Stimulated activated CD4-positive, alpha-beta T cell treated with anti-CD3 and anti-CD28 coated beads, Interleukin-4, amount 100 ng/mL, for 4 hours (primary cell): Measurements from ENCODE around the gene RBMS3.

Source experiments
- DNase-seq, 2 experiments: peaks; one replicate each; pipeline ENCODE4 v3.0.0-alpha.2; 2020

The RBMS3 gene

DNA sequence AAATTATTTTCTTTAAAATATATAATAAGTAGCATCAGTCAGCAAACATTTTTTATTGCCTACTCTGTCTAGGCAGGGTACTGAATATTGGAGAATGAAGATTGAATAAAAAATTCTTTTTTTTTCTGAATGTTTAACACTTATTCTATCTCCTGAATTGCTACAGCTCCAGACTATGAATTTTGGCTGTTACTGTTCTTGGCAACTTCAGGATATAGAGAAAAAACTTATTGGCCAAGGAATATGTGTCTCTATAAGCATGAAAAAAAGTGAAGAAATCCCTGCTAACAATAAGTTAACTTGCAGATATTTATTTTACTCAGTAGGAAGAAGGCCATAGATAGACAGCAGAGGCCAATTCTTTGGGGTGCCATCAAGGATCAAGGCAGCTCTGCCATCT lies 309.6 kb downstream of the RBMS3 start:
- DNase-seq = no peak

DNA sequence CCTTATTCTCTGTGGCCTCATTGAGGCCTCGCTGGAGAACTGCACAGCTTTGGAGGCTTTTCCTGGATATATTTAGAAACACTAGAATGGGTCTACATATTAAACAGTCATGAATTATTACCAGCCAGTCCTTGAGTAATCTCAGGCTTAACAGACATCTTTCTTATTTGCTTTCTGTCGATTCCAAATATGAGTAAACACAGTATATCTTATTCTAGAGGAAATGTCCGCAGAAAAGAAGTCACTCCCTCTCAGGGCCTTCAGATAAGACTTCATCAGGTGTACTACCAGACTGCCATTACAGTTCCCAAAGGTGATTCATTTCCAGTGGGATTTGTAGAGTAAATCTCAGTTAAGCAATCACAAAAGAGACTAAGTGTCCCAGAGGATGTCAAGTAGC lies 310.7 kb downstream of the RBMS3 start:
- no peak for DNase-seq

DNA sequence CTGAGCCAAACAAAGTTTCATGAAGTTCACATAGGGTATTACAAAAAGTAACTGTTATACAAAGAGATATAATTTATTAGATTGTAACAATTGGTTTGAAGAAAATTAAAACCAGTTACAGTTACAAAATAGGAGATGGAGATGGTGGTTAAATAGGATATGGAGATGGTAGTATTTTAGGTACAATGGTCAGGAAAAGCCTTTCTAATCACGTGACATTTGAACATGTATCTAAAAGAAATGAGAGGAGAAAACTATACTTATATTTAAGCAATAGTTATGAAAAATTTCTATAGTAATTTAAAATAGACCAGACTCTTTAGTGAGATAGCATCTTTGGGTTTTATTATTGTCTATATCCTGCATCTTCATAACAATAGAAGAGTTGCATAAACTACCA lies 312.9 kb downstream of the RBMS3 start:
- no peak for DNase-seq

DNA sequence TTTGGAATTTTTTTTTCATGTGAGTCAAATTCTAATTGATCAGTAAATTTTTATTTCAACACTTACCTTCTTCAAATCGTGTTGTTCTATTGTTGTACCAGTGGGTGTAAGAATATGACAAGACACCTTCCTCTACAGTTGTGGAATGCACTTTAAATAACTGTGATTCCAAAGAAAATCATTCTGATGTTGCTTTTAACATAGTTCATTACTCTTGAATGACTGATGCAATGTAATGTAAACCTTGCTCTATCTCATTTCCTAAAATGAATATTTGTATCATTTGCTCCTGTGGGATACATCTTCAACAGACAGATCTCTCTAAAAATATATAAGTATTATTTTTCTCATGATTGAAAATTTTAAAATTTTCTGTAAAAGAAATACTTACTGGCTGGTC lies 313.4 kb downstream of the RBMS3 start:
- DNase-seq = no peak

DNA sequence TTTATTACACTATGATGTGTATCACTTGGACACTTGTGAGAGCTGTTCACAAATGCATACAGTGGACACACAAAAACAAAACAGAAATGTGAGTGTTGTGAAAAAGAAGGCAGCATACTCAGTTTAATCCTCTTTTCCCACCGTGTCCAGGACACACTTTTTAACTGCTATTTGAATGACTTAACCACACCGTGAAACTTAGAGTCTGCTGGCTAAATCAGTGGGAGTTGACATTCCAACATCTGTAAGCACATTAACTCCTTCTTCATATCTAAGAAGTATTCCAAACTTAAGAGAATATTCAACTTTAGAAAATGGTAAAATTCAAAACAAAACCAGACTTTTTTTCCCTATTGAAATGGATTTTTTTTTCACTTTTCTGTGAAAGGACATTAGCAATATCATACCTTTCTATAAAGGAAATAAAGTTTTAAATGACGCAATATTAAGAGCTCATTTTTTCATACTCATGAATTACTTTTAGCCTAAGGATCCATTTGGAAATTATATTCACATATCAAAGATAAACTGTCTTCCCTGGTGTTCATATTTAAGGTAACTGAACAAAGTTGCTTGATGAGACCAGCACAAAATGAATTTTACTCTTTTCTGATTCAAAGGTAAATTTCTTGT lies 316.6 kb downstream of the RBMS3 start:
- no peak for DNase-seq

DNA sequence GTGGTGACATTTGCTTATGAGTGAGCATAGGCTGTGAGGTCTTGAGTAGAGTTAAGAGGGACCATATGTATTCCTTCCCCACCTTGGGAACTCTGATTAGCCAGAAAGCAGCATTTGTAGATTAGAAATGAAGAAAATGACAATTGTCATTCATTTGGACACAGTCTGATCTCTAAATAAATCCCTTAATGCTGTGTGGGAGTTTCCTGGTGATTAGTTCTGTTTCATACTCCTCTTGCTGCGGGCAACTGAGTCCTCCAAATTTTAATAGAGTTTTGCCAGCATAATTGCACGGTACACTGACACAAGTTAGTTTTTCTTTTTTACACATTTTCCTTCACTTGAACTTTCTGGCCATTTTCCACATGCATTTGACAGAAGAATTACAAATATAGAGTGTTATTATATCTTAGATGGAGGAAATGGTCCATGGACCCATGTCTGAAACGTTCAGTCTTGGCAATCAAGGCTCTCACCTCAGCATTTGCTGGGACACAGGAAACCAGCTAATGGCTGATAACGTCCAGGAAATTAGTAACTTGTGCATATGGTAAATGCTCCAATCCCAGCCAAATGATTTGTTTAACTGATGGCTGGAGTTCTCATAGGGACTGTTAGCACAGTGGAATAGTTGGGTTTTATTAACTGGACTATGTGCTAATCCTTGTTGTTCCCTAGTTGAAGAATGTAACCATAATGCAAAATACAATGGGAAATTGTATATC lies 321.2 kb downstream of the RBMS3 start:
- no peak for DNase-seq

DNA sequence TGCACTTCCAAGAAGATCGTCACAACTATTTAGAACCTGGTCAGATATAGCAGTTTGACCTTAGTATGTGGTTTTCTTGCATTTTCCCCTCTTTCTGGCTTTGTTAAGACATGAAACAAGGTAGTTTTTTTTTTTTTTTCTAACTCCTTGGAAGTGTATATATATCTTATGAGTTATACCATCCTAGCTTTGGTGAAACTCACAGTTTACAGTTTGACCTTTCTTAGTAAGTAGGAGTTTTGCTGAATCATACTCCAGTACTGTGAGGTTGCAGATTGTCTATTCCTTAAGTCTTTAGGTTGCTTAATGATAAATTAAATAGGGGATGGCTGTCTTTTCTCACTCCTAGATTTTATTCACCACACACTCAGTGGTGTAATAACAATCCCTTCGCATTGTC lies 325.0 kb downstream of the RBMS3 start:
- no peak for DNase-seq

DNA sequence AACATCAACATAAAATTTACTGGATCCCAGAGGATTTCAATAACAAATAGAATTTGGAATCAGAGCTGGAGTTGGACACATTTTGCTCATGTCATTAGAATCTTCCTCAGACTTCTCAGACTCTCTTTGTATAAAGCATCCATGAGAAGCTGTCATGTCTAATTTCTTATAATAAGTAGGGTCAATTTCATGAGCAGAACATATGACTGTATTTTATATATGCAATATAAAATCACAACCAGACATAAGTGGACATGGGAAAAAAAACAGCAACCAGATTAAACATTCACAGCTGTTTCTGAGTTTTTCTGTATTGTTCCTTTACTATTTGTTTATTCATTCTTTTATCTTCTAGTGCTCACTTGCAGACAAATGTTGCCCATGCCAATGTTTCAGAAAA lies 325.5 kb downstream of the RBMS3 start:
- DNase-seq = no peak

DNA sequence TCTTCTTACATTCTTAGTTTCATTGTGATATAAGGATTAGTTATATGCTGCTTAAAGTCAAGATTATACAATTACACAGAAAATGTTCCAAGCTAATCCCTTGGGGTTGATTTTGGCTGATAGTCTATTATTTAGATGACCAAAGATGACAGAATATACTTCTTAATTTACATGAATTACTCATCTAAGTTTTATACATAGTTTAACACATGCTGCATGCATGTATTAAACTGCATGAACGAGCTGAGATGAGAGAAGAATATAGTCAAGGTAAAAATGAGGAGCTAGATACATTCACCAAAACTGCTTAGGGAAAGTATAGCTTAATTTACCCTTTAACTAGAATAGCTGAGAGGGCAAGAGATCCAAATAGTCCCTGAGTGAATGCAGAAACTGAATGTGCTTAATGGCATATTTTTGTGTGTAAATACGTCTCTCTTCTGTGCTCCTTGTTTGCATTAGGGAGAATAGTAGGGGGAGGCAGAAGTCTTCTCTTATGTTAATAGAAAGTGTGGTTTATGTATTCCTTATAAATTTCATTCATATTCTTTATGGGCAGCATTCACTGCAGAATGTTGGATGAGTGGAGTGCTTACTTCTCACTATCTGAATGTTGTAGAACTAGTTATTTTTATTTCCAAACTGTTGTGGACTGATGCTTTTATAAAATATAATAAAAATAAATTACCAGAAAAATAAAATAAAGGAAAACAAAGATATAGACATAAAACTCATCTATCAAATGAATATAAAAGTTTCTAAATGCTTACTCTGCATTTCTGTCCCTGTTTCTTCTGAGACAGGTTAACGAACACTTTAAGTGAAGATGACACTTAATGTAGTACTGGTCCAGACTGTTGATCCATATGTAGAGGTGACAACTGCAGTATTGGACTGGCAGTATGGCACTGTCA lies 327.8 kb downstream of the RBMS3 start:
- no peak for DNase-seq

DNA sequence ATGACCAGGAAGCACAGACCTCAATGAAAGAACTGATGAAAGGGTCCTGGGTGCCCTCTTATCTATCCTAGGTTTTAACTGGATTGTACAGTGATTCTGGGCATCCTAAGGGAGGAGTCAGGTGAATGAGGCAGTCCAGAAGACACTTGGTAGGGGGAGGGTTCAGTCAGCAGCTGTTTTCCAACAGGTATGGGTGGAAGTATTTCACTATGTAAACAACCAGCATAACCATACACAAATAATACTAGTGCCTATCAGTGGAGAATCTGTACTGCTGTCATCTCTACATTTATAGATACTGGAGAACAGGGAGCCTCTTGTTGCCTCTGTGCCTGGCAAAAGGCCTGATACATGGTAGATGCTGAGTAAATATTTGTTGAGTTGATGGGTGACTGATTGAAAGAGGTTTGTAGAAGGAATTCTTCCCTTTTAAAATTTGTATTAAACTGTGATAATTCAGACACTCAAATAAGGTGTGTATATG lies 328.5 kb downstream of the RBMS3 start:
- DNase-seq = no peak

DNA sequence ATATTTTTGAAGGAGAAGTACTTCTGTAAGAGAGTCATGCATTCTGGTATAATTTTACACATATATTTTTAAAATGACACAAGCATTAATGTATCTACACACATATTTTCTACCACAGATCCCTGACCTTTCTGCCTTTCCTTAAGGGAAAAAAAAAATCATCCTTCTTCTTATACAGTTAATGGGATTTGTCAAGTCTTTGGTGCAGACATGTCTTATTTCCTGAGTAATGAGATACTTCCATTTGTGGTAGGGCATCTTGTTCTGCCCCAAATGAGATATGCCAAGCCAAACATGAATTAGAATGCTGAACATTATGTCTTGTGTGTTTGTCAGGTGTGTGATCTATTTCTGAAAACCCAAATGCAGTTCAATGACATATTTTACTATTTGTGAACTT lies 329.9 kb downstream of the RBMS3 start:
- no peak for DNase-seq

DNA sequence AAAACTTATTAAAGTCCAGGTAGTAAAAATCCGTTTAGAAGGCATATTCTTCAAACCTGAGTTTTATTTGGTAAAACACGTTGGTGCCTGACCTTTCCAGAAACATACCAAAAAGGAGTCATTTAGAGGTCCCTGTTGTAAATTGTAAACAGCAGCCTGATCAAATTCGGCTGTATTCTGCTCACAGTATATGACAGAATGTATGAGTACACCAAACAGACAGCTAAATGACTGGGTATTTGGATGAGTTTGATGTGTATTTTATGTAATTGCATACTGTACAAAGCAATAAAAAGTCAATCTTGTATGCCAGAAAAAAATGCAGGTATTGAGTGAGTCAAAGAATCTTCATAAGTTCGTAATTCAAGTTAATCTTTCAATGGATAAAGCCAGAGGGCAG lies 330.4 kb downstream of the RBMS3 start:
- no peak for DNase-seq

DNA sequence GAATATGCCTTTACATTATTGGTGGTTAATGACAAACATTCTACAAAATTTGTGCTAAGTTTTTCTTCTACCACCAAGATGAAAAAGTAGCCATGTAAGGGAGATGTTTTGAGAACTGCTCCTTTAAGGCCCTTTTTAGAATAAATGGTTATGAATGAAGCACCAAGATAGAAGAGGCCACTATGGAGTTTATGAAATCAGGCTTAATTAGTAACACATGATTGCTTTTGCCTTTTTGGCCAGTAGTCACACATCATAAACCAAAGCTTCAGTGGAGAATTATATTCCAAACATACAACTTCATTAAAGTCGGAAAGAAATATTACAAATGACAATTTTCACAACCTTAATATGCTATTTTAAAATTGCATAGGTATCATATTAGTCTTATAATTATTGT lies 331.7 kb downstream of the RBMS3 start:
- no peak for DNase-seq

DNA sequence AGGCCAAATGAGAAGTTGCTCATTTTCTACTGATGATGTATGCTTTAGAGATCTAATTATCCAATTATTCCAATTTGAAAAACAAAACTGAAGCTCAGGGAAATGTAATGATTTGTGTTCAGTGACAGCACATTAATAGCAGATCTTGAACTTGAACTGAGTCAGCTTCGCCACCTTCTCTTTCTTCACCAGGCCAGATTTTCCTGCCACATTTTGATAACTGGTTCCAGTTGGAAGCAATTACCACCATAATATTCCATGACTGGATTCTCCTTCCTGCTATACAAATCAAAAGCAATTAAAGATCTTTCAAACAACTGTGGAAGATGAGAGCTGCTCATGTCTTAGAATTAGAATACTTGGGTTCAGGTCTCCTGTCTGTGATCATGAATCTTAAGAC lies 334.1 kb downstream of the RBMS3 start:
- no peak for DNase-seq

DNA sequence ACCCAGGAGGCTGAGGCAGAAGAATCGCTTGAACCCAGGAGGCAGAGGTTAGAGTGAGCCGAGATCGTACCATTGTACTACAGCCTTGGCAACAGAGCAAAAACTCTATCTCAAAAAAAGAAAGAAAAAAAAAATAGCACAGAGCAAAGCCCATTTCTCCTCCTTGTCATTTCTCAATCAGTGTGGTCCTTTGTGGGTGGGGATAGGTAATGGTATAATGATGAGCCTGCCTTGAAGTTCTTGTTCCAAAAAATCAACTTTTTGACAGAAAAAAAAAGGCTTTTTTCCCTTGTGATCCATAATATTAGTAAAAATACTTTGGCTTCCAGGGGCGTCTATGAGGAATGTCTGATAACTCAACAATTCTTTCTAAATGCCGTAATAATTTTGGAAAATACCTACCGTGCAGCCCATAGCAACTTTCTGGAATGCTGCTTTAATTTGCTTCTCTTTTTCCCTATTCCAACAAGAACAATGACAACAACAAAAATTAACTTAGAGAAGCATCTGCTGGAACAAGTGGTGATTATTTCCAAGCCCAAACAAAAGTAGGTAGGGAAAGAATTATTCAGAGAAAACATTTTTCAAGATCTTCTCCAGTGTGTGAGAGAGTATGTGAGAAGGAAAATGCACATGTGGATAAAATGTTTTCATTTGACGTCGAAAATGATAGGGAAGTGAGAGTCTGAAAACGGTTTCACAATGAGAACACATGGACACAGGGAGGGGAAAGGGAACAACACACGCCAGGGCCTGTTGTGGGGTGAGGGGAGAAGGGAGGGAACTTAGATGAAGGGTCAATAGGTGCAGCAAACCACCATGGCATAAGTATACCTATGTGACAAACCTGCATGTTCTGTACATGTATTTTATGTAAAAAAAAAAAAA lies 337.8 kb downstream of the RBMS3 start:
- no peak for DNase-seq

DNA sequence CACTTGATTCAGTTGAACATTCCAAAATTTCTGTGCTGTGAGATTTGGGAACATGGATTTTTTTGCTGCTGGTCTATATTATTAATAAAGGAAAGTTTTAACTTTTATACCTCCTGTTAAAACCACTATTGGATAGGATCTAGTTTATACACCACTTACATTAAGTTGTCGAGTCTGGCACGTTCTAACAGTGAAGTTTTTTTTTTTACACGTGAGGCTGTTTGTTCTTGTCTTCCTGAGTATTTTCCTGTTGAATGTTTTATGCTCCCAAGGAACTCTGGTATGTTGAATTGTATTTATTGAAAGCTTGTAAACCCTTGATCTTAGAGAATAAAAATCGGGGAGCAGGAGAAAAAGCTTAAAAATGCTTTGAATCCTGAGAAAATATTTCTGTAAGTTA lies 338.8 kb downstream of the RBMS3 start:
- no peak for DNase-seq

DNA sequence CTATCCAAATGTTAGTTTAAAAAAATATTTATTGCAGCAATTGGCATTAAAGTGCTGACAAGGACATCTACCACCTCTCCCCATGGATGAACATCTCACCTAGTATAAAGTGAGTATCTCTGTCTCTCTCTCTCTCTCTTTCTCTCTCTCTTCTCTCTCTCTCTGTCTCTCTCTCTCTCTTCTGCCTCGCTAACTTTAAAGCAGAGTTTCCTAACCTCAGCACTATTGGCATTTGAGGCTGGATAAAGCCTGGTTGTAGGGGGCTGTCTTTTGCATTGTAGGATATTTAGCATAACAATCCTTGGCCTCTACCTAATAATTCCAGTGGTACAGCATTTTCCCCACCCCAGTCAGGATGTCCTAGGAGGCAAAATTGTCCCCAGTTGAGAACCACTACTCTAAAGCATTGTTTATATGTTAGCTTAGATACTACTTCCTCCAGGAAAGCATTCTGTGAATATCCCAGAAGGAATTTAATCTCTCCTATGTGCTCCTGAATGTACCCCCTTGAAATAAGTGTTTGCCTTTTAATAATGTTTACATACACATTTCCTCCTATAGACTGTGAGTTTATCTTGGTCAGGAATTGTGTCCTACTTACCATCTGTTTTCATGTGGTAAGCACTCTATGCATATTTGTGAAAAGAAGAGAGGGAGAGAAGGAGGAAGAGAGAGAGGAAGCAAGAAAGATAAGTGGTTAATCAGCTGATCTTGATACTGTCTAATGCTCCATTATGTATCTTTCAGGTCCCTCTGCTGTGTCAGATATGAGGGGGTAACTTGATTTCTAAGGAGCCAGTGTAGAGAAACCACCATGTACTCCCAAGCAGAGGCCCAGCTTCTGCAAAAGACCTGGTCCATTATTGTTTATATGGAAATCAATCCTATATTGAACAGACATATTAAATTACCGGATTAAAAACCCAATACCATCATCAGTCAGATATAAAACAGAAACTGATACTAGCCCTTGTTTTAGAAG lies 346.6 kb downstream of the RBMS3 start:
- DNase-seq = no peak

DNA sequence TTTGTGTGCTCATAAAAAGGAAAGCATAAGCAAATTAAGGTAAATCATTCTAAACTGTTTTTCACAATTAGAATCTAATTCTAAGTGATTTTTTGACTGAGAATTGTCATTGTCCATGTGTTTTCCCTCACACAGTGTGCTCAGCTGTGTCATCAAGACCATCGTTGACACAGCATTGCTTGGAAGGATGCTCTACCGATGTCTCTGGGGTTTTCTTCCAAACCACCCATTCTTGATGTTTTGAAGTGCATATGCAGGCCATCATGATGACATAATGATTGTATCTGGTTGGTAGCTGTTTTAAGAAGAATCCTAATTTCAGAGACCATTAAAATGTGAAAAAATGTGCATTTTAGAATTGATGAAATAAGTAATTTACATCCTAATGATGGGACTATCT lies 347.9 kb downstream of the RBMS3 start:
- no peak for DNase-seq

DNA sequence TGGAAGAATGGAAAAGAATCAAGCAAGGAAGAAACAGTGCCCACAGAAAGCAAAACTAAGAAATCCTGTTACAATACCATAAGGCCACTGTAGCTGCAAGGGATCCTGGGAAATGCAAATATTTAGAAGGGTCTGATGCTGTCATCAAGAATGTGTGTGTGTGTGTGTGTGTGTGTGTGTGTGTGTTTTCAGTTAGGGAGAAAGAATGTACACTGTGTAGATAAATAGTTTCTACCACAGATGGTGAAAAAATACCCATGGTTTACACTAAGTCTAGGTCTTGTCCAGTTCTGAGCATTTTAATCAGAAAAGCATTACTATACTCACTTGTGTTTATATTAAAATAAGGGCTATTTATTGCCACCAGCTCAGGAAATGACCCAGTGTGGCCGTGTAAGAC lies 355.0 kb downstream of the RBMS3 start:
- DNase-seq = no peak

DNA sequence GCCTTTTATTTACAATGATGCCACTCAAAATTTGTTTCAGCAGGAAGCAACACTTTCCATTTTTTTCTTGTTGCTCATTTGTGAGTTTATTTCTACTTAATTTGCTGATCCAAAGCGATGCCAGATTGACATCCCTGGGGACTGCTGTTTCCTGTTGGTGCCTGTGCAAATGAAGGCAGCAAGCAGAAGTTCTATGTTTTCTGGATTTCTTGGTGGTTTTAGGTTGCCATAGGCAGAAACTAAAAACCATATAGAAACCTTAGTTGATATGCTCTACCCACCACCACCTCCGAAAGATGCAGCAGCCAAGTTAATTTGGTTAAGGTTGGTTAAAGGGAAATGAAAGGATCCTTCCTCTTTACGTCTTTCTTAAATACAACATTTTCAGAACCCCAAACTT lies 356.2 kb downstream of the RBMS3 start:
- DNase-seq = no peak

DNA sequence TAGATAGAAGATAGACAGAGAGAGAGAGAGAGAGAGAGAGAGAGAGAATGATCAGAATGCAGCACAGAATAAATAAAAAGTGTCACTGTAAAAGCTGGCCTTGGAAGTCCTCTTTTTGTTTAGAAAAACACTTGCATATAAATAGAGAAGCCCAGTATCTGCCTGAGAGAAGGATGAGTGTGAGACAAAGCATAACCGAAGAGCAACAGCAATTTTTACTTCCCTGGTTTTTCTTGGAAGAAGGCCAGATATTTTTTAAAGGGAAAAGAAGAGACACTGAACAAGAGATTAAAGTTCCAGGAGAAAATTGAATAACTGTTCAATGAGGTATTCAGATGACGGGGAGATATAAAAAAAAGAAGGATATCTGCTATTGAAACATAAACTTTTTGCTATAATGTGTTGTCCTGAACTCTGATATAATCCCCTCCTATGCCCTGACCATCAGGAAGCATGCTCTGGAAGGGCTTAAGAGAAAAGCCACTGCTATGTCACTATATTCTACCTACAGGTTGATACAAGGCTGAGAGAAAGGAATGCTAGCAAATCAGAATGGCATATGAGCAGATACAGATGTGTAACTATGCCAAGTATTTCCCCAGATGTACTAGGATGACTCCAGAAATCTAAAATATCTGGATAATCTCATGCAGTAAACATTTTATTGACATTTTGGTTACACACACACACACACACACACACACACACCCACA lies 358.9 kb downstream of the RBMS3 start:
- no peak for DNase-seq
